ENCODE results near the gene RAB4A. TPM values are rescaled to one million over a fixed set of nuclear protein-coding genes. Genes with fewer than 3 reads are reported as not detected.

Gene RAB4A
- total RNA-seq, 1 donor = 20.9 TPM

DNA sequence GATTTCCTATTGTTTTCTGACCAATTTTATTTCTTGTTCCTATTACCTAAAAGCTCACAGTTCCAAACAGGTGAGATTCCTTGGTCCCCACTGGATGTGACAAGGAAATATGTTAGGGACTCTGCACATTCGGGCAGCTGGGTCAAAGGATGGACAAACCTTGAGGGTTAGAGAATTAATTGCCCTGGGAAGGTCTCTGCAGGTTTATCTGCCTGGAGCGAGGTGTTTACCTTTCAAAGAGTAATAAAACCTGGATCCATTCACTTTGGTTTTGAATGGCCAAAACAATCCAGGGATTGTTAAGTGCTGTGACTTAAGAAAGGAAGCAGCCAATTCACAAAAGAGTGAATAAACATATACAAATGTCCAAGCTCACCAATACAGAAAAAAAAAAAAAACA, 33.6 kb upstream of the RAB4A start:
- no peaks in the 10 kb centered on the region for H3K4me1 ChIP-seq (ENCODE audit: insufficient read depth, low read length)
- H3K4me3 ChIP-seq (ENCODE audit: low read length) = no peak overlapping the region
- no peaks in the 10 kb centered on the region for H3K9me3 ChIP-seq (ENCODE audit: low read depth, low read length)
- H3K27me3 ChIP-seq (ENCODE audit: insufficient read depth, low read length) = no peaks in the 10 kb centered on the region

DNA sequence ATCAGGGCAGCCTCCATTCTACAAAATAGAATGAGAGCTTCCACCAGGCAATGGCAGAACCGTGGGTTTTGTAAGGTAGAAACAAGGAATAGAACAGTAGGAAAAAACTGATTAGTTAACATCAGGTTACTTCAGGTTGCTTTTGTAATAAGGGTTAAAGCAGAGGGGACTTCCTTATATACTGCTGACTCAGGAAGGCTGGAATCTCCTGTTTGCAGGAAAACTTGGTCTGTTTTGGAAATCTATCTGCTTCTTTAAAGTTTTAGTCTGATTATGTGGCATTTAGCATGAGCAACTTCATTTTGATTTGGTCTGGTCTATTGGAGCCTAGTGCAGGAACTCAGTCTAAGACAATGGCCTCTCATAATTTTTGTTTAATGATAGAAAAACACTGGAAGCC, 32.7 kb upstream of the RAB4A start:
- Histone ChIP-seq H3K4me3 (ENCODE audit: low read length) (no peak overlapping the region), H3K27me3 (ENCODE audit: insufficient read depth, low read length) (no peaks in the 10 kb centered on the region), H3K4me1 (ENCODE audit: insufficient read depth, low read length) (no peaks in the 10 kb centered on the region), H3K9me3 (ENCODE audit: low read depth, low read length) (no peaks in the 10 kb centered on the region)

DNA sequence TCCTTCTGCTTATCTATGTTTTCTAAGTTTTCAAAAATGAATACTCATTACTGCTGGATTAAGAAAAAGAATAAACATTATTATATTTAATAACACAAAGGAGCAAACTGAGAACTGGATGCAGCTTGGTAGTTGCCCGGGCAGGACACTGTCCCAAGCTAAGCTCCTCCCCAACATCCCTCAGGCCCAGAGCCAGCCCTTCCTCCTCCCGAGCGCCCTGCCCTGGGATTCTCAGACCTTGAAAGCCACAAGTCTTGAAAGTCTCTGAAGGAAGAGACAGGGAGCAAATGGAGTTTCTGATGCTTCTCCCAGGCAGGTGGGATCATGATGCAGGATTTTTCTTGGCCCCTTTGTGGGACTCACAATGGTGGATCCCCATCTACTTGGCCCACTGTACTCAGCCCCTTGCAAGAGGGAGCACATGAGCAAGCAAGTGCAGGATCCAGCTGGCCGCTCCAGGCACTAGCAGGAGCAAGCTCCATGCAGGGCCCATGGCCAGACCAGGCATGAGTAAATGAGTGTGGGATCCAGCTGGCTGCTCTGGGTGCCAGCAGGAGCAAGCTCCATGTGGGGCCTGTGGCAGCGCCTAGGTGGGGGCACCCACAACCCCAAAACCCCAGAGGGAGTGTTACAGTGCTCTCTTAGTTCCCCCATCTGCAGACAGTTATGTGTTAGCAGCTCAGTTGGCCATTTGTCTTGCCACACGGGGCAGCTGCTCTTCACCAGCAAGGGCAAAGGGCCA, 32.1 kb upstream of the RAB4A start:
- Histone ChIP-seq H3K27me3 (ENCODE audit: insufficient read depth, low read length) (no peaks in the 10 kb centered on the region), H3K9me3 (ENCODE audit: low read depth, low read length) (peaks cover 5% of the 10 kb centered on the region)

DNA sequence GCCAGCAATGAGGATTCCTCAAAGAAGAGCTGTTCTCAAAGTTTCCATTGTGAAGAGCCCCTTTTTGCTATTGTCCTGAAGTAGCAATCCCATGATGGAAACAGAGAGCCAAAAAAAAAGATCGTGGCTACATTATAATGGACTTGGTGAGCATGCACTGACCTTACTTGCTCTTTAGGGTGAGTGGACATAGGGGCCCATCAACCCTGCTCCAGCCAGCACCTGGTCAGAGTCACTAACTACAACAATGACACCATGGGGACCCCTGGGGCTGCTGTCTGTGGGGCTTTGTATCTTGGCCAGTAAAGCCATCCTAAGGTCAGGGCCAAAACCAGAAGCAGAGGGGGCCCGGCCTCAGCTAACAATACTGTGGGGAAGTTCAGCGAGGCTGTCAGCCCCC, 30.4 kb upstream of the RAB4A start:
- Histone ChIP-seq H3K27me3 (ENCODE audit: insufficient read depth, low read length) (no peaks in the 10 kb centered on the region), H3K9me3 (ENCODE audit: low read depth, low read length) (peaks cover 9% of the 10 kb centered on the region), H3K4me3 (ENCODE audit: low read length) (no peak overlapping the region), H3K4me1 (ENCODE audit: insufficient read depth, low read length) (no peaks in the 10 kb centered on the region)

More for the DNA sequence above, 32.1 kb upstream of the RAB4A start:
- Histone ChIP-seq H3K4me3 (ENCODE audit: low read length) (no peak overlapping the region), H3K4me1 (ENCODE audit: insufficient read depth, low read length) (no peaks in the 10 kb centered on the region)

DNA sequence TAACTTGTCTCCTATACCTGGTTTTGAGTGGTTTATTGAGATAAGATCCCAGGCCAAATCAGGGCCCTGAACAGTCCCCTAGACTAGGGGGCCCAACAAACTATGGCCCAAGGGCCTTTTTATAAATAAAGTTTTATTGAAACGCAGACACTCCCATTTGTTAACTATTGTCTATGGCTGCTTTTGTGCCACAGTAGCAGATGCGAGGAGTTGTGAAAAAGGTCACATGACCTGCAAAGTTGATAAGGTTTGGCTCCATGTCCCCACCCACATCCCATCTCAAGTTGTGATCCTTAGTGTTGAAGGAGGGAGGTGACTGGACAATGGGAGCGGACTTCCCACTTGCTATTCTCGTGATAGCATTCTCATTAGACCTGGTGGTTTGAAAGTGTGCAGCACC, 29.5 kb upstream of the RAB4A start:
- peaks cover 9% of the 10 kb centered on the region for H3K9me3 ChIP-seq (ENCODE audit: low read depth, low read length)
- no peak overlapping the region for H3K4me3 ChIP-seq (ENCODE audit: low read length)
- no peaks in the 10 kb centered on the region for H3K4me1 ChIP-seq (ENCODE audit: insufficient read depth, low read length)
- H3K27me3 ChIP-seq (ENCODE audit: insufficient read depth, low read length) = no peaks in the 10 kb centered on the region

DNA sequence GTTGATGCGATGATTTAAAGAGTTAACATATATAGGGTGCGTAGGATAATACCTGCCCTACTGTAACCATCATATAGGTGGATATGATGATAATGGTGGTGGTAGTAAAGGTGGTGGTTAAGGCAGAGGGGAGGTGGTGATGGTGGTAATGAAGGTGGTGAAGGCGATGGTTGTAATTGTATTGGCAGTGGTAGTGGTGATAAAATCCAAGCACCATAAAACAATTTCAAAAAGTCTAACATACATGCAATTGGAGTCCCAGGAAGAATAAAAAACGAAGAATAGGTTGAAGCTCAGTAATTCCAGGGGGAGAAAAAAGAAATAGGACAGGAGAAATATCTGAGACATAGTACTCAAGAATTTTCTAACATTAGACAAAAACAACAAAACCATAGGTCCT, 27.3 kb upstream of the RAB4A start:
- Histone ChIP-seq H3K4me3 (ENCODE audit: low read length) (no peak overlapping the region), H3K27me3 (ENCODE audit: insufficient read depth, low read length) (no peaks in the 10 kb centered on the region), H3K9me3 (ENCODE audit: low read depth, low read length) (peaks cover 9% of the 10 kb centered on the region), H3K4me1 (ENCODE audit: insufficient read depth, low read length) (no peaks in the 10 kb centered on the region)

DNA sequence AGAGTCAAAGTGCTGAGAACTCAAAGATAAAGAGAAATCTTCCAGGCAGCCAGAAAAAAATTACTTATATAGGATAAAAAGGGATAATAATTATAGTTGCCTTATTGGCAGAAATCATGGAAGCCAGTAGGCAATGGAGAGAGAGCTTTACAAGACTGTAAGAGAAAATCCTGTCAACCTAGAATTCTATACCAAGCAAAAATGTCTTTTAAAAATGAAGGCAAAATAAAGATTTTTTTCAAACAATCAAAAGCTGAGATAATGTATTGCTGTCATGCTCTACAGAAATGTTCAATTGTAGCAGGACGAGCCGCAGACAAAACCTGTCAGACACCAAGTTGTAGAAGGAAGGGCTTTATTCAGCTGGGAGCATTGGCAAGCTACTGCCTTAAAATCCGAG, 26.8 kb upstream of the RAB4A start:
- no peaks in the 10 kb centered on the region for H3K27me3 ChIP-seq (ENCODE audit: insufficient read depth, low read length)
- H3K4me1 ChIP-seq (ENCODE audit: insufficient read depth, low read length) = peaks cover 4% of the 10 kb centered on the region
- H3K4me3 ChIP-seq (ENCODE audit: low read length) = no peak overlapping the region
- peaks cover 9% of the 10 kb centered on the region for H3K9me3 ChIP-seq (ENCODE audit: low read depth, low read length)

DNA sequence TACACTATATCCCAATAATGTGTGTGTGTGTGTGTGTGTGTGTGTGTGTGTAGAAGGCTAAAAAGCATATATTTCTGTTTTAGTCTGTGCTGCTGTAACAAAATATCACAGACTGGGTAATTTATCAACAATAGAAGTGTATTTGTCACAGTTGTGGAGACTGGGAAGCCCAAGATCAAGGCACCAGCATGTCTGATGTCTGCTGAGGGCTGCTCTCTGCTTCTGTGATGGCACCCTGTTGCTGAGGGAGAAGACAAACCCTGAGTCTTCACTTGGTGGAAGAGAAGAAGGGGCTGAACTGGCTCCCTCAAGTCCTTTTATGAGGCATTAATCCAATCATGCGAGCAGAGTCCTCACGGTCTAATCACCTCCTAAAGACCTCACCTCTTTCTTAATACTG, 23.0 kb upstream of the RAB4A start:
- H3K27me3 ChIP-seq (ENCODE audit: insufficient read depth, low read length) = no peaks in the 10 kb centered on the region

DNA sequence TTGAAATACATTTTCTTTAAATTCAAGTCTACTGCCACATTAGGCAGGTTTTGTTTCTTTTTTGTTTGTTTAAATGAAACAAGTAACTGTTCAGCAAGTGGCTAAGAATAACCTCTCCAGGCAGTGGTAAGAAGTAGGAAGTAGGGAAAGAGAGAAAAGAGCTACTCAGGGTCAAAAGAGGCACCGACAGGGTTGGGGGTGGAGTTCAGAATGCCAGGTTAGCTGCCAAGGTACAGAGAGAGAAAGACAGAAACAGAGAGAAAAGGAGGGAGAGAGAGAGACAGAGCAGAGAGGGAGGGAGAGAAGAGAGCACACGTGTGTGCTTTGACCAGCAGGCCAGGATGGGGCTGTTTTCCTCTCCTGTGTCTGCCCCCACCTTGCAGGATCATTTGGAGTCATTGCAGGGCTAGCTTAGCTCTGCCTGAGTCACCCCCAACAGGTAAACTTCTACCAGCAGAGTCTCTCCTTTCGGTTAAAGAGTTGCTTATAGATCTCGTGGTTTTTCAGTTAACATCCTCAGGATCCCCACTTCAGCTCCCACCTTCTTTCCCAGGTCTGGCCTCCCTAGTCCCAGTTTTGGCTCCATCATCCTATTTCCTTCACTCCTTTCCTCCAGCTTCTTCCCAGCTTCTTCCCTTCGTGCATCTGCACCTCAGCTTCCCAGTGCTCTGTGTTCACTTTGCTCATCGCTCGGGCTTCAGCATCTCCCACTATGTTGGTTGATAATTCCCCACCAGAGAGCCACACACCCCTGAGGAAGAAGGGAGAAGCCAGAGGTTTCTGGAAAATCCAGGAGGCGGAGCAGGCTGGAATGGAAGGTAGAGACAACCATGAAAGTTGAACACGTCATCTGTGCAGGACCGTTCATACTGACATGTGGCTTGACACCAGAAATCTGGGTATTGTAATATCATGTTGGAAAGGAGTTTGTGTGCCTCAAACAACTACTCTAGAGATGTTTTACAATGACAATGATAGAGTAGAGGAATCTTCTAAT, 21.8 kb upstream of the RAB4A start:
- H3K4me3 ChIP-seq (ENCODE audit: low read length) = no peak overlapping the region
- H3K27me3 ChIP-seq (ENCODE audit: insufficient read depth, low read length) = no peaks in the 10 kb centered on the region
- peaks cover 51% of the 10 kb centered on the region for H3K4me1 ChIP-seq (ENCODE audit: insufficient read depth, low read length)
- H3K9me3 ChIP-seq (ENCODE audit: low read depth, low read length) = peaks cover 2% of the 10 kb centered on the region

More for the DNA sequence above, 23.0 kb upstream of the RAB4A start:
- Histone ChIP-seq H3K4me3 (ENCODE audit: low read length) (no peak overlapping the region), H3K4me1 (ENCODE audit: insufficient read depth, low read length) (peaks cover 40% of the 10 kb centered on the region), H3K9me3 (ENCODE audit: low read depth, low read length) (peaks cover 9% of the 10 kb centered on the region)

DNA sequence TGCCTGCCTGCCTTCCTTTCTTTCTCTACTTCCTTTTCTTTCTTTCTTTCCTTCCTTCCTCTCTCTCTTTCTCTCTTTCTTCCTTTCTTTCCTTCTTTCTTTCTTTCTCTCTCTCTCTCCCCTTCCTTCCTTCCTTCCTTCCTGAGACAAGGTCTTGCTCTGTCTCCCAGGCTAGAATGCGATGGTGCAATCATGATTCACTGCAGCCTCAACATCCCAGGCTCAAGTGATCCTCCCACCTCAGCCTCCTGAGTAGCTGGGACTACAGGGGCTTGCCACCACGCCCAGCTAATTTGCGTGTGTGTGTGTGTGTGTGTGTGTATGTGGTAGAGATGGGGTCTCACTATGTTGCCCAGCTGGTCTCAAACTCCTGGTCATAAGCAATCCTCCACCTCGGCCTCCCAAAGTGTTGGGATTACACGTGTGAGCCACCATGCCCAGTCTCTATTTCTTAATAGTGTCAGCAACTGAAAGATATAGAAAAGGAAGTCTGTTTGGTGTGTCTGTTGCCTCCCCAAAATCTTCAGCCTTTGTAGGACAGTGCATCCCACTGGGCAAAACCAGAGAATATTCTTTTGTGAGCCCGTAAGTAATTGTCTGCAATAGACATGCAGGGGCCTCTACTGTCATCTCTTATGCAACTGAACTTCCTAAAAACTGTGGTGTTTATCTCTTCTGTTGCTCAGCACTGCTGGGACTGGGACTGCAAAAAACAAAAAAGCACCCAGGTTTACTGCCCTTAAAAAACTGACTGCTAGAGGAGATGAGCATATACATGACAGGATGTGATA, 20.9 kb upstream of the RAB4A start:
- Histone ChIP-seq H3K27me3 (ENCODE audit: insufficient read depth, low read length) (no peaks in the 10 kb centered on the region), H3K9me3 (ENCODE audit: low read depth, low read length) (no peaks in the 10 kb centered on the region), H3K4me1 (ENCODE audit: insufficient read depth, low read length) (peaks cover 59% of the 10 kb centered on the region), H3K4me3 (ENCODE audit: low read length) (no peak overlapping the region)

DNA sequence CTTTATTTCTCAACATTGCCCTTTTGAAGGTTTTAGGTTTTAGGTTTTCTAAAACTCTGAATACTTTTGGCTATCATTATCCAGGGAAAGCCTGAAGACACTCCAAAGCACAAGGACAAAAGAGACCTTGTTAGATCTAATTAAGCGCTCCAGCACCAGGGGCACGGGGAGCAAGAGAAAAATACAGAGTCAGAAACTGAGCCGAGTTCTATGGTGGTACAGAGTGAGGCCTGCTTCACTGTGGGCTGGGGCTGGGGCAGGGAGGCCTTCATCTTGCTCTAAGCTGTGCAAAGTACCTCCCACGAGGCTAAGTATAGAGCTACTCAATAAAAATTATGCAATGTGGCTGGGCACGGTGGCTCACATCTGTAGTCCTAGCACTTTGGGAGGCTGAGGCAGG, 19.7 kb upstream of the RAB4A start:
- Histone ChIP-seq H3K4me3 (ENCODE audit: low read length) (no peak overlapping the region), H3K9me3 (ENCODE audit: low read depth, low read length) (no peaks in the 10 kb centered on the region), H3K4me1 (ENCODE audit: insufficient read depth, low read length) (peaks cover 59% of the 10 kb centered on the region), H3K27me3 (ENCODE audit: insufficient read depth, low read length) (no peaks in the 10 kb centered on the region)

DNA sequence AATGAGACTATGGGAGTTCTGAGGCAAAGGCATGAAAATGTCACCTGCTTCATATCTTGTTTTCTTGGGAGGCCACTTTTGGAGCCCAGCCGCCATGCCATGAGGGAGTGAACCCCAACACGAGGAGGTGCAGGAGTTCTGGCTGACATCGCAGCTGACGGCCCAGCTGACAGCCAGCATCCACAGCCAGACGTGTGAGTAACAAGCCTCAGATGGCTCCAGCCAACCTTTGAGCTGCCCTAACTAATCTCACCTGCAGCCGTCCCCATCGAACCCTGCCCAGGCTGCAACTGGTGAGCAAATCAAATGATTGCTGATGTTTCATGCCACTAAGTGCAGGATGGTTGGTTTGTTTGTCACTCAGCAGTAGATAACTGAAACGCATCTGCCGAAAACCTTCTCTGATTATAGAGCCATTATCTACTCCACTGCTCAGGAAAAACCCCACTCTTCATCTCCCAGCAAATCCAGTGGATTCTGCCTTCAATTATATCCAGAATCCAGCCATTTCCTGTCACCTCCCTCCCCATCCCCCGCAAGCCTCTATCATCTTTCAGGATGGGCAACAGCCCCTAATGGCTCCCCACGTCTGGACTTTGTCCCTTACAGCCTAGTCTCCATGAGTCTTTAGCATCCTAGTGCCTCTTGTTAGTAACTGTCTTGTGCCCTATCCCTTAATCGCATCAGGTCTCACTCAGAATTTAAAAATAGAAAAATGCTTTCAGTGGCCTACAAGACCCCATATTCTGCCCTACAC, 18.5 kb upstream of the RAB4A start:
- H3K4me3 ChIP-seq (ENCODE audit: low read length) = no peak overlapping the region
- H3K27me3 ChIP-seq (ENCODE audit: insufficient read depth, low read length) = no peaks in the 10 kb centered on the region
- peaks cover 59% of the 10 kb centered on the region for H3K4me1 ChIP-seq (ENCODE audit: insufficient read depth, low read length)
- no peaks in the 10 kb centered on the region for H3K9me3 ChIP-seq (ENCODE audit: low read depth, low read length)

DNA sequence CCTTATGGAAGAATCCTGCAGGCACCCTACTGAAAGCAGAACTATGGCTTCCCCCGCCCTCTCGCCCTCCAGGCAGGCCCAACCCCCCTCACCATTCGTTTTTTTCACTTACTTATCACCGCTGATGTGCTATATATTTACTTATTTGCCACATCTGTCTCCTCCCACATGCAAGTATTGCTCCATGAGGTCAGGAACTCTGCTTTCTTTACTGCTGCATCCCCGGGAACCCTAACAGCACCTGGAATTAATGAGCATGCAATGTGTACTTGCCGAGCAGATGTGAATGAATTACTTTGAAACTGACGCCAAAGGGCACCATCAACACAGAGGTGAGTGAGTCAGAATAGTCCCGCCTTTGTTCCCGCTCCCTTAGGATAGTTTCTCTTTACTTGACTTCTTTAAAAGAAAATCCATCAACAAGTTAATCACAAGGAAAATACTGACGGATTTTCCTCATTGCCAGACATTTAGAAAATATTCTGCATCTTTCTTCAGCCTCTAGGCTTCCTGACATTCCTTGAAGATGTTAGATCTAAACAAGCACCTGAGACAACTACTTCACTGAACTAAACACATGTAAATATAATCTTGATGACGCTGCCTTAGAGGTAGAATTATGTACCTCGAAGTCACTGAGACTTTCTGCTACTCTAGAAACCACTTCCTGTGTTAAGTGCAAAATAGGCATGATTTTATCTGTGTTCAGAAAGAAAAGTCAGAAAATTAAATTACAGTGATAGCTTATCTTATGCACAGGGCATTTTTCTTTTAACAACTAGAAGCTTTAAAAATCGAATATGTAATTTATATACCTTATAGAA, 17.5 kb upstream of the RAB4A start:
- peaks cover 65% of the 10 kb centered on the region for H3K4me1 ChIP-seq (ENCODE audit: insufficient read depth, low read length)
- no peaks in the 10 kb centered on the region for H3K27me3 ChIP-seq (ENCODE audit: insufficient read depth, low read length)
- H3K4me3 ChIP-seq (ENCODE audit: low read length) = no peak overlapping the region
- H3K9me3 ChIP-seq (ENCODE audit: low read depth, low read length) = no peaks in the 10 kb centered on the region

All from mononuclear cell (primary cell).